GM23338 (cell line): ENCODE results near the gene HHAT.

Experiments used
- CREB1 ChIP-seq: fragments of 250-450 bp; sonication (Bioruptor Pico); IDR thresholded peaks from 2 replicates; pipeline ENCODE4 v1.5.0; 2020; ENCODE audit warnings: low read depth, mild to moderate bottlenecking, moderate library complexity
- EZH2 ChIP-seq: fragments of 200-600 bp; sonication (generic); IDR thresholded peaks from one replicate; pipeline ENCODE4 v1.8.0; 2017; ENCODE audit warnings: antibody characterized with exemption, mild to moderate bottlenecking, low read depth; ENCODE audit not compliant: unreplicated experiment
- EZH2phosphoT487 ChIP-seq: fragments of 200-600 bp; sonication (generic); IDR thresholded peaks from one replicate; pipeline ENCODE4 v1.8.1; 2018; ENCODE audit warnings: antibody characterized with exemption; ENCODE audit not compliant: unreplicated experiment
- JUNB ChIP-seq: IDR thresholded peaks from one replicate; pipeline ENCODE4 v1.6.1; 2016; ENCODE audit warnings: antibody characterized with exemption; ENCODE audit not compliant: unreplicated experiment
- POLR2AphosphoS5 ChIP-seq: IDR thresholded peaks from 2 replicates; pipeline ENCODE4 v1.6.1; 2016; ENCODE audit warnings: antibody characterized with exemption, low read depth
- REST ChIP-seq: IDR thresholded peaks from one replicate; pipeline ENCODE4 v1.6.1; 2018; ENCODE audit warnings: antibody characterized with exemption; ENCODE audit not compliant: unreplicated experiment
- STAT1 ChIP-seq: IDR thresholded peaks from one replicate; pipeline ENCODE4 v1.6.1; 2016; ENCODE audit warnings: antibody characterized with exemption; ENCODE audit not compliant: unreplicated experiment
- ZNF114 ChIP-seq: fragments of 250-450 bp; sonication (Bioruptor Pico); IDR thresholded peaks from 2 replicates; pipeline ENCODE4 v1.5.0; 2020; ENCODE audit warnings: mild to moderate bottlenecking, moderate library complexity
- ZNF331 ChIP-seq: fragments of 250-450 bp; sonication (Bioruptor Pico); IDR thresholded peaks from 2 replicates; pipeline ENCODE4 v1.5.0; 2020; ENCODE audit warnings: low read depth, mild to moderate bottlenecking, moderate library complexity
- TF ChIP-seq, protein P1 (sequence below), 2 experiments: fragments of 200-600 bp in 1 of 2; sonication (generic) in 1 of 2; conservative IDR thresholded peaks; 2 replicates each; pipeline versions ENCODE4 v1.5.1 to v1.6.1; 2016 to 2017; ENCODE audit warnings: antibody characterized with exemption in 2 of 2, low read depth in 2 of 2, mild to moderate bottlenecking in 2 of 2, moderate library complexity in 1 of 2
- TF ChIP-seq, protein P2 (sequence below): IDR thresholded peaks from 2 replicates; pipeline ENCODE4 v1.6.1; 2016; ENCODE audit warnings: antibody characterized with exemption
- TF ChIP-seq, protein P3 (sequence below): fragments of 250-450 bp; sonication (Bioruptor Pico); IDR thresholded peaks from 2 replicates; pipeline ENCODE4 v1.5.0; 2020; ENCODE audit warnings: mild to moderate bottlenecking, moderate library complexity

GRCh38 chr1:210598135-210598652 lies 269.5 kb downstream of the HHAT start:
- TF ChIP-seq POLR2AphosphoS5: no peak
- TF ChIP-seq EZH2: no peak
- TF ChIP-seq STAT1: no peak
- TF ChIP-seq, protein P1, sequence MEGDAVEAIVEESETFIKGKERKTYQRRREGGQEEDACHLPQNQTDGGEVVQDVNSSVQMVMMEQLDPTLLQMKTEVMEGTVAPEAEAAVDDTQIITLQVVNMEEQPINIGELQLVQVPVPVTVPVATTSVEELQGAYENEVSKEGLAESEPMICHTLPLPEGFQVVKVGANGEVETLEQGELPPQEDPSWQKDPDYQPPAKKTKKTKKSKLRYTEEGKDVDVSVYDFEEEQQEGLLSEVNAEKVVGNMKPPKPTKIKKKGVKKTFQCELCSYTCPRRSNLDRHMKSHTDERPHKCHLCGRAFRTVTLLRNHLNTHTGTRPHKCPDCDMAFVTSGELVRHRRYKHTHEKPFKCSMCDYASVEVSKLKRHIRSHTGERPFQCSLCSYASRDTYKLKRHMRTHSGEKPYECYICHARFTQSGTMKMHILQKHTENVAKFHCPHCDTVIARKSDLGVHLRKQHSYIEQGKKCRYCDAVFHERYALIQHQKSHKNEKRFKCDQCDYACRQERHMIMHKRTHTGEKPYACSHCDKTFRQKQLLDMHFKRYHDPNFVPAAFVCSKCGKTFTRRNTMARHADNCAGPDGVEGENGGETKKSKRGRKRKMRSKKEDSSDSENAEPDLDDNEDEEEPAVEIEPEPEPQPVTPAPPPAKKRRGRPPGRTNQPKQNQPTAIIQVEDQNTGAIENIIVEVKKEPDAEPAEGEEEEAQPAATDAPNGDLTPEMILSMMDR (conservative IDR thresholded peaks at IDR 0.05; ENCODE audit: low read depth in 2 of 2): no peak
- no peak for TF ChIP-seq EZH2phosphoT487
- no peak for TF ChIP-seq CREB1 (CRISPR knock-in tag)
- TF ChIP-seq, protein P2, sequence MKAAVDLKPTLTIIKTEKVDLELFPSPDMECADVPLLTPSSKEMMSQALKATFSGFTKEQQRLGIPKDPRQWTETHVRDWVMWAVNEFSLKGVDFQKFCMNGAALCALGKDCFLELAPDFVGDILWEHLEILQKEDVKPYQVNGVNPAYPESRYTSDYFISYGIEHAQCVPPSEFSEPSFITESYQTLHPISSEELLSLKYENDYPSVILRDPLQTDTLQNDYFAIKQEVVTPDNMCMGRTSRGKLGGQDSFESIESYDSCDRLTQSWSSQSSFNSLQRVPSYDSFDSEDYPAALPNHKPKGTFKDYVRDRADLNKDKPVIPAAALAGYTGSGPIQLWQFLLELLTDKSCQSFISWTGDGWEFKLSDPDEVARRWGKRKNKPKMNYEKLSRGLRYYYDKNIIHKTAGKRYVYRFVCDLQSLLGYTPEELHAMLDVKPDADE: no peak
- no peak for TF ChIP-seq JUNB
- no peak for TF ChIP-seq REST
- TF ChIP-seq ZNF114 (CRISPR knock-in tag): no peak
- no peak for TF ChIP-seq ZNF331 (CRISPR knock-in tag)
- TF ChIP-seq, protein P3, sequence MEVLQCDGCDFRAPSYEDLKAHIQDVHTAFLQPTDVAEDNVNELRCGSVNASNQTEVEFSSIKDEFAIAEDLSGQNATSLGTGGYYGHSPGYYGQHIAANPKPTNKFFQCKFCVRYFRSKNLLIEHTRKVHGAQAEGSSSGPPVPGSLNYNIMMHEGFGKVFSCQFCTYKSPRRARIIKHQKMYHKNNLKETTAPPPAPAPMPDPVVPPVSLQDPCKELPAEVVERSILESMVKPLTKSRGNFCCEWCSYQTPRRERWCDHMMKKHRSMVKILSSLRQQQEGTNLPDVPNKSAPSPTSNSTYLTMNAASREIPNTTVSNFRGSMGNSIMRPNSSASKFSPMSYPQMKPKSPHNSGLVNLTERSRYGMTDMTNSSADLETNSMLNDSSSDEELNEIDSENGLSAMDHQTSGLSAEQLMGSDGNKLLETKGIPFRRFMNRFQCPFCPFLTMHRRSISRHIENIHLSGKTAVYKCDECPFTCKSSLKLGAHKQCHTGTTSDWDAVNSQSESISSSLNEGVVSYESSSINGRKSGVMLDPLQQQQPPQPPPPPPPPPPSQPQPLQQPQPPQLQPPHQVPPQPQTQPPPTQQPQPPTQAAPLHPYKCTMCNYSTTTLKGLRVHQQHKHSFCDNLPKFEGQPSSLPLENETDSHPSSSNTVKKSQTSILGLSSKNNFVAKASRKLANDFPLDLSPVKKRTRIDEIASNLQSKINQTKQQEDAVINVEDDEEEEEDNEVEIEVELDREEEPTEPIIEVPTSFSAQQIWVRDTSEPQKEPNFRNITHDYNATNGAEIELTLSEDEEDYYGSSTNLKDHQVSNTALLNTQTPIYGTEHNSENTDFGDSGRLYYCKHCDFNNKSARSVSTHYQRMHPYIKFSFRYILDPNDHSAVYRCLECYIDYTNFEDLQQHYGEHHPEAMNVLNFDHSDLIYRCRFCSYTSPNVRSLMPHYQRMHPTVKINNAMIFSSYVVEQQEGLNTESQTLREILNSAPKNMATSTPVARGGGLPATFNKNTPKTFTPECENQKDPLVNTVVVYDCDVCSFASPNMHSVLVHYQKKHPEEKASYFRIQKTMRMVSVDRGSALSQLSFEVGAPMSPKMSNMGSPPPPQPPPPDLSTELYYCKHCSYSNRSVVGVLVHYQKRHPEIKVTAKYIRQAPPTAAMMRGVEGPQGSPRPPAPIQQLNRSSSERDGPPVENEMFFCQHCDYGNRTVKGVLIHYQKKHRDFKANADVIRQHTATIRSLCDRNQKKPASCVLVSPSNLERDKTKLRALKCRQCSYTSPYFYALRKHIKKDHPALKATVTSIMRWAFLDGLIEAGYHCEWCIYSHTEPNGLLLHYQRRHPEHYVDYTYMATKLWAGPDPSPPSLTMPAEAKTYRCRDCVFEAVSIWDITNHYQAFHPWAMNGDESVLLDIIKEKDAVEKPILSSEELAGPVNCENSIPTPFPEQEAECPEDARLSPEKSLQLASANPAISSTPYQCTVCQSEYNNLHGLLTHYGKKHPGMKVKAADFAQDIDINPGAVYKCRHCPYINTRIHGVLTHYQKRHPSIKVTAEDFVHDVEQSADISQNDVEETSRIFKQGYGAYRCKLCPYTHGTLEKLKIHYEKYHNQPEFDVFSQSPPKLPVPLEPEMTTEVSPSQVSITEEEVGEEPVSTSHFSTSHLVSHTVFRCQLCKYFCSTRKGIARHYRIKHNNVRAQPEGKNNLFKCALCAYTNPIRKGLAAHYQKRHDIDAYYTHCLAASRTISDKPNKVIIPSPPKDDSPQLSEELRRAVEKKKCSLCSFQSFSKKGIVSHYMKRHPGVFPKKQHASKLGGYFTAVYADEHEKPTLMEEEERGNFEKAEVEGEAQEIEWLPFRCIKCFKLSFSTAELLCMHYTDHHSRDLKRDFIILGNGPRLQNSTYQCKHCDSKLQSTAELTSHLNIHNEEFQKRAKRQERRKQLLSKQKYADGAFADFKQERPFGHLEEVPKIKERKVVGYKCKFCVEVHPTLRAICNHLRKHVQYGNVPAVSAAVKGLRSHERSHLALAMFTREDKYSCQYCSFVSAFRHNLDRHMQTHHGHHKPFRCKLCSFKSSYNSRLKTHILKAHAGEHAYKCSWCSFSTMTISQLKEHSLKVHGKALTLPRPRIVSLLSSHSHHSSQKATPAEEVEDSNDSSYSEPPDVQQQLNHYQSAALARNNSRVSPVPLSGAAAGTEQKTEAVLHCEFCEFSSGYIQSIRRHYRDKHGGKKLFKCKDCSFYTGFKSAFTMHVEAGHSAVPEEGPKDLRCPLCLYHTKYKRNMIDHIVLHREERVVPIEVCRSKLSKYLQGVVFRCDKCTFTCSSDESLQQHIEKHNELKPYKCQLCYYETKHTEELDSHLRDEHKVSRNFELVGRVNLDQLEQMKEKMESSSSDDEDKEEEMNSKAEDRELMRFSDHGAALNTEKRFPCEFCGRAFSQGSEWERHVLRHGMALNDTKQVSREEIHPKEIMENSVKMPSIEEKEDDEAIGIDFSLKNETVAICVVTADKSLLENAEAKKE (CRISPR knock-in tag): no peak
